Fibroblast of villous mesenchyme (primary cell): ENCODE results near the gene ABL1. TPM values are rescaled to one million over a fixed set of nuclear protein-coding genes. Genes with fewer than 3 reads are reported as not detected.

Source experiments
- DNase-seq: peaks from one replicate; pipeline ENCODE4 v3.0.0-alpha.2; 2010; ENCODE audit warnings: low read depth
- H3K4me3 ChIP-seq: 2 replicates; pipeline ENCODE4 v1.5.1; 2011; ENCODE audit warnings: low read depth, mild to moderate bottlenecking, low read length
- total RNA-seq: library from RNA; depleted of rRNA; stranded (reverse); fragments of >200 nt; gene quantifications from 2 replicates; pipeline ENCODE4 v1.2.3, GENCODE V29; 2012
- TF ChIP-seq, protein P1 (sequence below): IDR thresholded peaks from 2 replicates; pipeline ENCODE4 v1.5.1; 2012; ENCODE audit warnings: low read depth, mild to moderate bottlenecking, low read length; ENCODE audit not compliant: insufficient read depth

Gene ABL1
- total RNA-seq, 1 donor, result 57.4 TPM

DNA sequence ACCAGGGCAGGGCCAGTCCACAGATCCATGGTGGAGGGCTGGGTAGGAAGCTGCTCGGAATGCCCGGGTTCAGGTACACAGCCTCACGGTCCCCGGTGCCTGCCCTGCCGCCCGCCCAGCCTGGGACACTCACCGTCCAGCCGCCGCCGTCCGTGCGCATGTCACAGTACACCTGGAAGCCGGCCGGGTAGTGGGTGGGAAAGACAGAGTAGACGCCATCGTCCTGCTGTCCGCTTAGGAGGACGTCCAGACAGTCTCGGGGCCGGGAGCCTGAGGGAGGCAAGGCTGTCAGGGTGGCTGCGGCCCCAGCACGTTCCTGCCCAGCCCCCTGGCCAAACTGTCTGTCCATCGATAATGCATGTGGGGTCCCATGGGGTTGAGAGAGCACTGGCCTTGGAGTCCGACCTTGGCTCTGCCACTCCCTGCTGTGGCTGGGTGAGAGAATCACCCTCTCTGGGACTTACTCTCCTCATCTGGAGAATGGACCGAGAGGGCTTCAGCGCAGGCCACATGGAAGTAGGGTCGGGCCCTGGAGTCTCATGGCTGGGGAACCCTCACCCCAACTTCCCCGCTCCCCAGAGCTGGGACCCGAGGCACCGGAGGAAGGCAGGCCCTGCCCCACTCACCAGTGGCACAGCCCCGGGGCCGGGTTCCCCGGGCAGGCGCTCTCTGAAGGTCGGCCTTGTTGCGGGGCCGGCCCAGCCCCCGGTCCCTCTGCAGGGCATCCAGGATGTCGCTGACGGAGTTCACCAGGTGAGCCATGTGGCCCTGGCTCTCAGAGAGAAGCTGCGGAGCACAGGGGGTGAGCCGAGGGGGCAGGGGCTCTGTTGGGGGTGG, 88.8 kb downstream of the ABL1 start:
- DNase-seq, result no peak
- H3K4me3 ChIP-seq, result no peak overlapping the region
- TF ChIP-seq, protein P1, sequence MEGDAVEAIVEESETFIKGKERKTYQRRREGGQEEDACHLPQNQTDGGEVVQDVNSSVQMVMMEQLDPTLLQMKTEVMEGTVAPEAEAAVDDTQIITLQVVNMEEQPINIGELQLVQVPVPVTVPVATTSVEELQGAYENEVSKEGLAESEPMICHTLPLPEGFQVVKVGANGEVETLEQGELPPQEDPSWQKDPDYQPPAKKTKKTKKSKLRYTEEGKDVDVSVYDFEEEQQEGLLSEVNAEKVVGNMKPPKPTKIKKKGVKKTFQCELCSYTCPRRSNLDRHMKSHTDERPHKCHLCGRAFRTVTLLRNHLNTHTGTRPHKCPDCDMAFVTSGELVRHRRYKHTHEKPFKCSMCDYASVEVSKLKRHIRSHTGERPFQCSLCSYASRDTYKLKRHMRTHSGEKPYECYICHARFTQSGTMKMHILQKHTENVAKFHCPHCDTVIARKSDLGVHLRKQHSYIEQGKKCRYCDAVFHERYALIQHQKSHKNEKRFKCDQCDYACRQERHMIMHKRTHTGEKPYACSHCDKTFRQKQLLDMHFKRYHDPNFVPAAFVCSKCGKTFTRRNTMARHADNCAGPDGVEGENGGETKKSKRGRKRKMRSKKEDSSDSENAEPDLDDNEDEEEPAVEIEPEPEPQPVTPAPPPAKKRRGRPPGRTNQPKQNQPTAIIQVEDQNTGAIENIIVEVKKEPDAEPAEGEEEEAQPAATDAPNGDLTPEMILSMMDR, result no peak

DNA sequence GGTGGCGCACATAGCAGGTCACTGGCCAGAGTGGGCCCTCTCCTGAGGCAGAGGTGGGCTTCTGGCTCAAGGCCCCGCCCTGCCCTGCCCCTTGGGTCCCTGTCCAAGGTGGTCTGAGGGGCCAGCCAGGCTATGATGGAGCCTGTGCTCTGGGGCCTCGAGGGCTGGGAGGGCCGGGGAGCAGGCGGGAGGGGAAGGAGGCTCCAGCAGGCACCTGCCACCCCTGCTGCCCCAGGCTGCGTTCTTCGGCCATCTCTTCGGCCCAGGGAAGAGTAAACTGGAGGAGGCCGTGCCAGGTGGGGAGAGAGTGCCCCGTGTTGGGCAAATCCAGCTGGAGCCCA, 89.4 kb downstream of the ABL1 start:
- no peak for DNase-seq
- TF ChIP-seq, protein P1, result no peak

DNA sequence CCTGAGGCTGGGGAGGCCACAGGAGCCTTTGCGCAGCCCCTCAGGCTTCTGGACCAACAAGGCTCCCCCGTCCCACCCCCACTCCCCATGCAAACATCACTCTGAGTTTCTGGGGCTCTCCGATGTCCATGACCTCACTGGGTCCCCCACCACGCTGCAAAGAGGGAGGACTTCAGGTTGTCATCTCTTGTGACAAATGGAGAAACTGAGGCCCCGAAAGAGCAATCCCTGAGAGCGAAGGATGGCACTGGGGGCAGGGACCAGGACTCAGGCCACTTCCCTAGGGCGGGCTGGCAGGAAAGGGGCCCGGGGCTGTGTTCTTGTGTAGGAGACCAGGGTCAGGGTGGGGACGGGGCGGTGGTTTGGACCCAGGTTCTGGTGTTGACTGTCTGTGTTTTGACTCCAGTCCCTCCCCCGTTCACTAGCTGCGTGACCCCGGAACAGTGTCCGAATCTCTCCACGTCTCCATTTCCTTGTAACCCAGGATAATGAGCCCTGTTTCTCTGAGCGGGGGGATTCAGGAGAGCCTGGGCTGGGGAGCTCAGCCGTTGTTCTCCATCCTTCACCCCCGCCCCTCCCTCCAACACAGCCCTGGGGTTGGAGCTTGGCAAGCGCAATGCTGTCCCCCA, 90.1 kb downstream of the ABL1 start:
- H3K4me3 ChIP-seq, result no peak overlapping the region
- no peak for DNase-seq
- TF ChIP-seq, protein P1, result no peak

More for the DNA sequence above, 89.4 kb downstream of the ABL1 start:
- H3K4me3 ChIP-seq, result no peak overlapping the region

DNA sequence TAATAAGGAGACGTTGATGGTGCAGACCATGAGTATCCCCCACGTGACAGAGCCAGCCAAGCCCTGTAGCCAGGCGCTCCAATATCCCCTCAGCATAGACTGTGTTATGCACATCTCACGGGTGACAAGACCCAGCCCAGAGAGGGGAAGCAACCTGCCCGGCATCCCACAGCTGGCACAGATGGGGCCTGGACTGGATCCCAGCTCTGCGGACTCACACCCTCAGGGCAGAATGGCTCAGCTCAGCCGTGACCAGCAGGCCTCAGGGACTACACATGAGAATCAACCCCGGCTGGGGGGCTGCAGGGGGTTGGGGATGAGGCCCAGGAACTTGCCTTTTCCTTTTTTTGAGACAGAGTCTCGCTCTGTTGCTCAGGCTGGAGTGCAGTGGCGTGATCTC, 92.3 kb downstream of the ABL1 start:
- TF ChIP-seq, protein P1, result no peak
- no peak for DNase-seq

DNA sequence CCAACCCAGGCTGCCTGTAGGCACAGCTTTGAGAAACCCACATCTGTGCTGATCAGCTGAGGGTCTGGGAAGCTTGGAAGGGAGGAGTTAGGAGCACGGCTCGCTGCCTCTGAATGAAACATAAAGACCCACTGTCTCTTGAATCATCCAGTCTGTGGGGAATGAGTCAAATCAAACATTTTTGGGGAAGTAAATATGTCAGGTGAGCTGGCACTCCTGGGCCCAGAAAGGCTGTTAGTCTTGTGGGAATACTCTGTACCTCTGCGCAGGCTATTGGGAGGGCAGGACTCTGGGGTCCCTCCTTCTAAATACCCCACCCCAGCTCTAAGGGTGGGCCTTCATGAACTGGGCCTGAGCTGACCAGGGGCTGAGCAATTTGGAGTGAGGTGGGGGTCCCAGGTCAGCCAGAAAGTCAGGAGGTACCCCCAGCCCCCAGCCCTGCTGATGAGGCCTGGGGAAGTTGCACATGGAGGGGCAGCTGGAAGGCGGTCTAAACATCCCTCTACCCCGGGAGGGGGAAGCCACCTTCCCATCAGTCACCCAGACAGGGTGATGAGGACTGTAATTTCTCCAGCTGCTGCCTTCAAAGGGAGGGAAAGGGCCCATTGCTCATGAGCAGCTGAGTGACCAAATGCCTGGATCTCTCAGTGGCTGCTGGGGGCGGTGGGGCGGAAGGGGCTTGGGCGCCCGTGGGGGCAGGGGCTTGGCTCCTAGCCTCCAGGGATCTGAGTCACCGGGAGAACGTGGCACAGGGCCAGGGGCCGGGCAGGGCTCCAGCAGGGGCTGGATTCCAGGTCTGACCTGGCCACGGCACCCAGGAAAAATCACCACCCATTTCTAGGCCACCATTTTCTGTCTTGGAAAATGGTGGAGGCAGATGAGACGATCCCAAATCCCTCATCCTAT, 93.2 kb downstream of the ABL1 start:
- TF ChIP-seq, protein P1, result no peak
- no peak overlapping the region for H3K4me3 ChIP-seq
- DNase-seq, result peak; percentile 56

More for the DNA sequence above, 92.3 kb downstream of the ABL1 start:
- no peak overlapping the region for H3K4me3 ChIP-seq

DNA sequence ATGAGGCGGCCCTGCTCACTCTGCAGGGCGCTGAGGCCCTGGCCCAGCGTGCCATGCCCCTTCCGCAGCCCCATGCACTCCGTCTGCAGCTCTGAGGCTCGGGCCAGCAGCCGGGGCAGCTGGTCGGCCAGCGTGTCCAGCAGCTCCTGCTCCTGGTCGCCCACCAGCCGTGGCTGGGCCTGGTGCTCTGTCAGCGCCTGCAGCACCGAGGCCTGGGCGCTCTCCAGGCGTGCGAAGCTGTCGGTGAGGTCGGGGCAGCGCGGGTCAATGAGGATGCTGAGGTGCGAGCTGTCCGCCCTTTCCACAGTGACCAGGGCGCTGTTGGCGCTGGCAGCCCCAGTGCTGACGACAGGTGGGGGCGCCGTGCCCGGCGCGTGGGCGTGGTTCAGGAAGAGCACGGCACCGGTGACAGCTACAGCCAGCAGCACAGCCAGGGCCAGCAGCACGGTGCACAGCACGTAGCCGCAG, 94.6 kb downstream of the ABL1 start:
- H3K4me3 ChIP-seq, result no peak overlapping the region
- DNase-seq, result no peak
- TF ChIP-seq, protein P1, result no peak
